ENCODE measurements around the gene AMPD3.
A peak's percentile ranks its signal among the peaks of the same experiment; 100 is the strongest.

AMPD3 gene

GRCh38 chr11:10454878-10455631 is at the start of gene AMPD3:
AMPD3 (plus strand) TSS chr11:10455264; CDS start chr11:10461520, 6,256 bp downstream.
- DNase-seq (ENCODE audit: low read depth in 2 of 2): peak in 1 of 2 experiments; percentile 10

GRCh38 chr11:10405865-10406592 is 49.0 kb upstream of the AMPD3 start:
- peak; percentile 67 to 69 for DNase-seq (ENCODE audit: low read depth in 2 of 2)

- no peak for DNase-seq (ENCODE audit: low read depth in 2 of 2)
Observed at GRCh38 chr11:10407055-10407454, 48.0 kb upstream of the AMPD3 start.

- no peak for DNase-seq (ENCODE audit: low read depth in 2 of 2)
Observed at GRCh38 chr11:10407749-10408685, 47.0 kb upstream of the AMPD3 start.

GRCh38 chr11:10409207-10409661 is 45.8 kb upstream of the AMPD3 start:
- no peak for DNase-seq (ENCODE audit: low read depth in 2 of 2)

- DNase-seq (ENCODE audit: low read depth in 2 of 2): no peak
Observed at GRCh38 chr11:10410106-10410843, 44.8 kb upstream of the AMPD3 start.

GRCh38 chr11:10410844-10411200 is 44.2 kb upstream of the AMPD3 start:
- no peak for DNase-seq (ENCODE audit: low read depth in 2 of 2)

- DNase-seq (ENCODE audit: low read depth in 2 of 2): no peak
Observed at GRCh38 chr11:10412266-10412665, 42.8 kb upstream of the AMPD3 start.

- DNase-seq (ENCODE audit: low read depth in 2 of 2): no peak
Observed at GRCh38 chr11:10413268-10413667, 41.8 kb upstream of the AMPD3 start.

GRCh38 chr11:10414181-10414580 is 40.9 kb upstream of the AMPD3 start:
- no peak for DNase-seq (ENCODE audit: low read depth in 2 of 2)

GRCh38 chr11:10414659-10415058 is 40.4 kb upstream of the AMPD3 start:
- DNase-seq (ENCODE audit: low read depth in 2 of 2): no peak

GRCh38 chr11:10415817-10416392 is 39.2 kb upstream of the AMPD3 start:
- DNase-seq (ENCODE audit: low read depth in 2 of 2): no peak

GRCh38 chr11:10418259-10418949 is 36.7 kb upstream of the AMPD3 start:
- DNase-seq (ENCODE audit: low read depth in 2 of 2): no peak

GRCh38 chr11:10418950-10419310 is 36.1 kb upstream of the AMPD3 start:
- no peak for DNase-seq (ENCODE audit: low read depth in 2 of 2)

GRCh38 chr11:10426475-10426874 is 28.6 kb upstream of the AMPD3 start:
- no peak for DNase-seq (ENCODE audit: low read depth in 2 of 2)

GRCh38 chr11:10428453-10428852 is 26.6 kb upstream of the AMPD3 start:
- DNase-seq (ENCODE audit: low read depth in 2 of 2): no peak

GRCh38 chr11:10429526-10429925 is 25.5 kb upstream of the AMPD3 start:
- DNase-seq (ENCODE audit: low read depth in 2 of 2): no peak

- no peak for DNase-seq (ENCODE audit: low read depth in 2 of 2)
Observed at GRCh38 chr11:10432493-10432892, 22.6 kb upstream of the AMPD3 start.

GRCh38 chr11:10432971-10433370 is 22.1 kb upstream of the AMPD3 start:
- no peak for DNase-seq (ENCODE audit: low read depth in 2 of 2)

GRCh38 chr11:10436224-10436623 is 18.8 kb upstream of the AMPD3 start:
- DNase-seq (ENCODE audit: low read depth in 2 of 2): no peak

All from fibroblast of skin of left quadriceps (primary cell).